GM21717 (cell line): ENCODE measurements around the gene FICD.

Source experiments
- ATAC-seq: cut with Tn5 transposase; IDR thresholded peaks from one replicate; pipeline ENCODE4 v1.9.1; 2021; ENCODE audit warnings: mild to moderate bottlenecking, moderate library complexity; ENCODE audit not compliant: unreplicated experiment

The FICD gene

GRCh38 chr12:108498136-108498535, 16.9 kb upstream of the FICD start:
- no peak for ATAC-seq

- ATAC-seq = no peak
Observed at GRCh38 chr12:108502922-108503321, 12.2 kb upstream of the FICD start.

GRCh38 chr12:108505129-108505528, 9.9 kb upstream of the FICD start:
- no peak for ATAC-seq

- no peak for ATAC-seq
Observed at GRCh38 chr12:108507971-108508642, 7.0 kb upstream of the FICD start.

- ATAC-seq = no peak
Observed at GRCh38 chr12:108509806-108510205, 5.3 kb upstream of the FICD start.

GRCh38 chr12:108510836-108511235, 4.2 kb upstream of the FICD start:
- no peak for ATAC-seq

GRCh38 chr12:108511633-108512540, 3.2 kb upstream of the FICD start:
- peak; percentile 26 for ATAC-seq

GRCh38 chr12:108514468-108514972, 557 bp upstream of the FICD start:
- ATAC-seq = no peak

- no peak for ATAC-seq
Observed at GRCh38 chr12:108515916-108516315, 839 bp downstream of the FICD start.

GRCh38 chr12:108516511-108517275, 1.6 kb downstream of the FICD start:
- no peak for ATAC-seq

GRCh38 chr12:108517288-108518100, 2.4 kb downstream of the FICD start:
- no peak for ATAC-seq

- ATAC-seq = no peak
Observed at GRCh38 chr12:108518101-108518715, 3.1 kb downstream of the FICD start.

- no peak for ATAC-seq
Observed at GRCh38 chr12:108518716-108519496, 3.8 kb downstream of the FICD start.

GRCh38 chr12:108519558-108519957, 4.5 kb downstream of the FICD start:
- ATAC-seq = no peak

GRCh38 chr12:108523365-108523764, 8.3 kb downstream of the FICD start:
- ATAC-seq = no peak

GRCh38 chr12:108525681-108526080, 10.6 kb downstream of the FICD start:
- no peak for ATAC-seq

- ATAC-seq = no peak
Observed at GRCh38 chr12:108526482-108527165, 11.5 kb downstream of the FICD start.

GRCh38 chr12:108527166-108527496, 12.1 kb downstream of the FICD start:
- ATAC-seq = no peak

GRCh38 chr12:108530161-108530560, 15.1 kb downstream of the FICD start:
- no peak for ATAC-seq
